ENCODE data around the gene CEP41. TPM values are rescaled to one million over a fixed set of nuclear protein-coding genes. Genes with fewer than 3 reads are reported as not detected.
"Not testable (repeated sequence)": the region's sequence is repeated elsewhere in the genome, so short reads cannot be mapped to it uniquely, and the experiment has no call there.

Gene CEP41
- total RNA-seq, 1 donor = 9.8 TPM

DNA sequence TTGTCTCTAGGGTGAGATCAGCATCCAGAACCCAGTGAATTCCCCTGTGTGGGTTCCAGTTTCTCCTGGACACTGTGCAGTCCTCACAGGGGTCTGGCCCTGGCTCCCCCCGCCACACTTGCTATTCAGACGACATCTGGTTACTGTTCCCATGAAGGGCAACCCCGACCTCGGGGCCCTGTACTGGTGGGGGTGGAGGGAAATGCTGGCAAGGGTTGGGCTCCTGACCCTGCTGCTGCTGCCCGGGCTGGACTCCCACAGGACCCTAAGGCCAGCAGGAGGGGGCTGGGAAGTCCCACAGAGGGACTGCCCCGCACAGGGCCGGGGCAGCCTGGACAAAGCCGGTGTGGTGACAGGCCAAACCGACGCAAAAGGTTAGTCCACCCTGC is 61.3 kb downstream of the CEP41 start:
- H3K27ac ChIP-seq (ENCODE audit: low read depth, low read length) = no peak overlapping the region
- no peak overlapping the region for H3K4me3 ChIP-seq (ENCODE audit: insufficient read depth, low read length)
- peak; percentile 48 for DNase-seq (ENCODE audit: insufficient read length, low spot score, missing footprints)
- no peaks in the 10 kb centered on the region for H3K4me1 ChIP-seq (ENCODE audit: insufficient read depth, low read length)
- H3K79me2 ChIP-seq (ENCODE audit: insufficient read depth, low read length) = no peaks in the 10 kb centered on the region
- H3K4me2 ChIP-seq (ENCODE audit: insufficient read depth, low read length) = no peak overlapping the region
- H4K20me1 ChIP-seq (ENCODE audit: insufficient read depth, low read length) = no peaks in the 10 kb centered on the region
- TF ChIP-seq, protein P1, sequence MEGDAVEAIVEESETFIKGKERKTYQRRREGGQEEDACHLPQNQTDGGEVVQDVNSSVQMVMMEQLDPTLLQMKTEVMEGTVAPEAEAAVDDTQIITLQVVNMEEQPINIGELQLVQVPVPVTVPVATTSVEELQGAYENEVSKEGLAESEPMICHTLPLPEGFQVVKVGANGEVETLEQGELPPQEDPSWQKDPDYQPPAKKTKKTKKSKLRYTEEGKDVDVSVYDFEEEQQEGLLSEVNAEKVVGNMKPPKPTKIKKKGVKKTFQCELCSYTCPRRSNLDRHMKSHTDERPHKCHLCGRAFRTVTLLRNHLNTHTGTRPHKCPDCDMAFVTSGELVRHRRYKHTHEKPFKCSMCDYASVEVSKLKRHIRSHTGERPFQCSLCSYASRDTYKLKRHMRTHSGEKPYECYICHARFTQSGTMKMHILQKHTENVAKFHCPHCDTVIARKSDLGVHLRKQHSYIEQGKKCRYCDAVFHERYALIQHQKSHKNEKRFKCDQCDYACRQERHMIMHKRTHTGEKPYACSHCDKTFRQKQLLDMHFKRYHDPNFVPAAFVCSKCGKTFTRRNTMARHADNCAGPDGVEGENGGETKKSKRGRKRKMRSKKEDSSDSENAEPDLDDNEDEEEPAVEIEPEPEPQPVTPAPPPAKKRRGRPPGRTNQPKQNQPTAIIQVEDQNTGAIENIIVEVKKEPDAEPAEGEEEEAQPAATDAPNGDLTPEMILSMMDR (IDR thresholded peaks at IDR 0.05; ENCODE audit: extremely low read depth, low read depth, low read length) = no peak
- H3K36me3 ChIP-seq (ENCODE audit: insufficient read depth, low read length) = no peaks in the 10 kb centered on the region
- H2AFZ ChIP-seq (ENCODE audit: low read length) = peak overlapping the region; percentile 76
- no peaks in the 10 kb centered on the region for H3K27me3 ChIP-seq (ENCODE audit: insufficient read depth, low read length)
- H3K9me3 ChIP-seq (ENCODE audit: low read depth, low read length) = no peaks in the 10 kb centered on the region

GRCh38 chr7:130379019-130379418 is 61.8 kb downstream of the CEP41 start:
- no peak overlapping the region for H3K4me2 ChIP-seq (ENCODE audit: insufficient read depth, low read length)
- H3K4me3 ChIP-seq (ENCODE audit: insufficient read depth, low read length) = no peak overlapping the region
- H3K79me2 ChIP-seq (ENCODE audit: insufficient read depth, low read length) = no peaks in the 10 kb centered on the region
- TF ChIP-seq, protein P1 (IDR thresholded peaks at IDR 0.05; ENCODE audit: extremely low read depth, low read depth, low read length) = no peak
- H3K27me3 ChIP-seq (ENCODE audit: insufficient read depth, low read length) = no peaks in the 10 kb centered on the region
- no peaks in the 10 kb centered on the region for H3K9me3 ChIP-seq (ENCODE audit: low read depth, low read length)
- H4K20me1 ChIP-seq (ENCODE audit: insufficient read depth, low read length) = no peaks in the 10 kb centered on the region
- H3K27ac ChIP-seq (ENCODE audit: low read depth, low read length) = no peak overlapping the region
- peaks cover 3% of the 10 kb centered on the region for H3K4me1 ChIP-seq (ENCODE audit: insufficient read depth, low read length)
- H3K36me3 ChIP-seq (ENCODE audit: insufficient read depth, low read length) = no peaks in the 10 kb centered on the region
- DNase-seq (ENCODE audit: insufficient read length, low spot score, missing footprints) = no peak
- no peak overlapping the region for H2AFZ ChIP-seq (ENCODE audit: low read length)

DNA sequence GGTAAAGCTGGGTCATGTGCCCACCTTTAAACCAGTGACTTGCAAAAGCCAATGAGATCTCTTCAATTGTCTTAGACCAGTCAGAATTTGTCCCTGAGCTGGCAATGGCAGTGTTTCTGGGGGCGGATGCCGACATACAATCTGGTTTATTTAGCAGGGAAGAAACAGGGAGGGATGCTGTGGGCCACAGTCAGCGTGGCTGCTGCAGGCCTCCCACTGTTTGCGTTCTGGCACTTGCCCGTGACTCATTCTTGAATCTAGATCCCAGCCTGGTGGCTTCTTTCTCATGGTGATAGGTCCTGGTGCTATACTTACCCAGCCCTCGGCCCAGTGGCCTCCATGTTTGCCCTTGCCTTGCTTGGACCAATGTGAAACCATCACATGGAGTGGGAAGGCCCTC is 63.6 kb downstream of the CEP41 start:
- H2AFZ ChIP-seq (ENCODE audit: low read length) = peak overlapping the region; percentile 41

GRCh38 chr7:130376461-130376860 is 64.4 kb downstream of the CEP41 start:
- not testable (repeated sequence) for H3K27me3 ChIP-seq (ENCODE audit: insufficient read depth, low read length); H3K79me2 ChIP-seq (ENCODE audit: insufficient read depth, low read length); H3K4me2 ChIP-seq (ENCODE audit: insufficient read depth, low read length); H3K27ac ChIP-seq (ENCODE audit: low read depth, low read length); H2AFZ ChIP-seq (ENCODE audit: low read length); H3K9me3 ChIP-seq (ENCODE audit: low read depth, low read length); H3K36me3 ChIP-seq (ENCODE audit: insufficient read depth, low read length); H4K20me1 ChIP-seq (ENCODE audit: insufficient read depth, low read length); H3K4me3 ChIP-seq (ENCODE audit: insufficient read depth, low read length); DNase-seq (ENCODE audit: insufficient read length, low spot score, missing footprints)
- peaks cover 23% of the 10 kb centered on the region for H3K4me1 ChIP-seq (ENCODE audit: insufficient read depth, low read length)

More for the DNA sequence above, 63.6 kb downstream of the CEP41 start:
- no peak overlapping the region for H3K27ac ChIP-seq (ENCODE audit: low read depth, low read length)
- TF ChIP-seq, protein P1 (IDR thresholded peaks at IDR 0.05; ENCODE audit: extremely low read depth, low read depth, low read length) = no peak
- H3K9me3 ChIP-seq (ENCODE audit: low read depth, low read length) = no peaks in the 10 kb centered on the region
- H3K4me2 ChIP-seq (ENCODE audit: insufficient read depth, low read length) = no peak overlapping the region
- H3K27me3 ChIP-seq (ENCODE audit: insufficient read depth, low read length) = no peaks in the 10 kb centered on the region
- no peaks in the 10 kb centered on the region for H3K36me3 ChIP-seq (ENCODE audit: insufficient read depth, low read length)
- no peak for DNase-seq (ENCODE audit: insufficient read length, low spot score, missing footprints)
- H4K20me1 ChIP-seq (ENCODE audit: insufficient read depth, low read length) = no peaks in the 10 kb centered on the region
- no peaks in the 10 kb centered on the region for H3K79me2 ChIP-seq (ENCODE audit: insufficient read depth, low read length)
- H3K4me3 ChIP-seq (ENCODE audit: insufficient read depth, low read length) = no peak overlapping the region
- H3K4me1 ChIP-seq (ENCODE audit: insufficient read depth, low read length) = peaks cover 21% of the 10 kb centered on the region
